ENCODE measurements around the gene RAB6B.

RAB6B gene

GRCh38 chr3:133843634-133844033, 52.0 kb downstream of the RAB6B start:
- TF ChIP-seq CTCF (IDR thresholded peaks at IDR 0.05; ENCODE audit: low read depth, low read length): no peak
- H3K4me3 ChIP-seq (replicated peaks in 1 of 2; ENCODE audit: low read depth in 2 of 2, low read length in 2 of 2): no peak overlapping the region
- peak; percentile 29 to 81 for DNase-seq (ENCODE audit: low read depth in 2 of 2)

DNA sequence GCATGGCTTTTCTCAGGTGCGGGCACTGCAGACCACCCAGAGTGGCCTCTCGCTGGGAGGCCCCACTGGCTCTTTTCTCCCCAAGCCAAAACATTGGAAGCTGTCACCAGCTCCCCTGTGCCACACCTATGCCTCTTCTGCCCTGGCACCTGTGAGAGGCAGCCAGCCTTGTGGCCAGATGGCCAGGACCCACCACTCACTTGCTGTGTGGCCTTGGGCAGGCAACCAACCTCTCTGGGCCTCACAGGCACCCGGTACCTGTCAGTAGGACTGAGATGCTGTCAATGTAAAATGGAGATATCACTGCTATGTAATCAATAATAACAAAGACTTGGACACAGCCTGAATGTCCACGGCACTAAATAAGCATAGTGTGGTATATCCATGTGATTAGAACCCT, 53.5 kb downstream of the RAB6B start:
- no peak overlapping the region for H3K4me3 ChIP-seq (replicated peaks in 1 of 2; ENCODE audit: low read depth in 2 of 2, low read length in 2 of 2)
- TF ChIP-seq CTCF (IDR thresholded peaks at IDR 0.05; ENCODE audit: low read depth, low read length): no peak

DNA sequence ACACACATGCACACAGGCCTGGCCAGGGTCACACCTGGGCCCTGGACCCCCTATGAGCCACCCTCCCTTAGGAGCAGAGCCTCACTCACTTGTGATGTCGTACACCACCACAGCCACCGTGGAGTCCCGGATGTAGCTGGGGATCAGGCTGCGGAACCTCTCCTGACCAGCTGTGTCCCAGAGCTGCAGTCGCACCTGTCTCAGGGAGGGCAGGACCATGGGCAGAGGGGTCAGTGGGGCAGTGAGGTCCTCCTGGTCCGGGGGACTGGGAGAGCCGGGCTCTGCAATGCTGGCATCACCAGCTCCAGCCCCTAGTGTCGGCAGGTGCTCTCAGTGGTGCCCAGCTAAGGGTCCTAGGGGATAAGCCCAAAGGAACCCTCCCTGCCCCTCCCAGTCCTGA, 54.5 kb downstream of the RAB6B start:
- H3K4me3 ChIP-seq (replicated peaks in 1 of 2; ENCODE audit: low read depth in 2 of 2, low read length in 2 of 2): no peak overlapping the region
- no peak for DNase-seq (ENCODE audit: low read depth in 2 of 2)
- TF ChIP-seq CTCF (IDR thresholded peaks at IDR 0.05; ENCODE audit: low read depth, low read length): no peak

More for the DNA sequence above, 53.5 kb downstream of the RAB6B start:
- no peak for DNase-seq (ENCODE audit: low read depth in 2 of 2)

DNA sequence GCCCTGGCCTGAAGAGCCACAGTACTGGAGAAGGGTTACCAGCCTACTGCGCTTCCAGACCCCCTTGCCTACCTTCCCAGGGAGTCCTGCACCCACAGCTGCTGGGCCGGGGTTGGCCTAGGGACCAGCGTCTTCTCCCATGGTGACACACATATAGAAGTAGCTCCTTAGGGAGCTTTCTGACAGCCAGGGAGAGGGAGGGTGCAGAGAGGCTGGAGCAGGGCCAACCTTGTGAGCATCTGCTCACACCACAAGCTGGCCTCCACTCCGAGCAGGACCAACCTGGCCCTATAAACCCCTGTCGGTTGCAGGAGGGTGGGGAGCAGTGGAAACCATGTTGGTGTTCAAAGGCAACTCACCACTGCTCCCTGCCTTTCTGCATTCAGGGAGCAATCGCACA, 54.9 kb downstream of the RAB6B start:
- TF ChIP-seq CTCF (IDR thresholded peaks at IDR 0.05; ENCODE audit: low read depth, low read length): no peak
- no peak for DNase-seq (ENCODE audit: low read depth in 2 of 2)
- no peak overlapping the region for H3K4me3 ChIP-seq (replicated peaks in 1 of 2; ENCODE audit: low read depth in 2 of 2, low read length in 2 of 2)

DNA sequence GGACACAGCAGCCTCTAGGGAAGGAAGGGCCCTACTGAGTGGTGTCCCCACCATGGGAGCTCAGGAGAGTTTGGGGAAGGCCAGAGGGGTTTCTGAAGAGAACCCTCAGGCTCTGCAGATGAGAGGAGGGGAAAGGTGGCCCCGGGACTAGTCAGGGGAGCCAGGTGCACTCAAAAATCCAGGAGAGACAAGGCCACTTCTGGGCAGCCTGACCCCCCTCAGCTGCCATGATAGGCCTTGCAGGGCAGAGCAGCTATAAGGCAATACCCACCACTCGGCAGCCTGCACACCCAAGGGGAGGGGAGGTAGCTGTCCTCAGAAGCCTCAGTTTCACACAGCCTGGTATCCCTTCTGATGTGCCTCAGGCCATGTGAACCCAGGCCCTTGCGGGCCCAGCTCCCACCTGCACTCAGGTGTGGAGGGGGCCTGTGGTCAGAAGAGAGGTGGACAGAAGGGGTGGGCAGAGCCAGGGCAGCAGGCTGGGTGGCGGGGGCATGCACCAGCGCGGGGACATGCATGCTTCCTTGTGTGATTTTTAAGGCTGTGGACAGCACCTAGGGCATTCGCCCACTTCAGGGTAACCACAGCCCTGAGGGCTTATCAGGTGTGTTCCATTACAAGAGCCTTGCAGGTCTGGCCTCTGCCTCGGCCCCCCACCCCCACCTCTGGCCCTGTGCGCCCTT, 55.5 kb downstream of the RAB6B start:
- TF ChIP-seq CTCF (IDR thresholded peaks at IDR 0.05; ENCODE audit: low read depth, low read length): no peak
- no peak for DNase-seq (ENCODE audit: low read depth in 2 of 2)
- H3K4me3 ChIP-seq (replicated peaks in 1 of 2; ENCODE audit: low read depth in 2 of 2, low read length in 2 of 2): no peak overlapping the region

DNA sequence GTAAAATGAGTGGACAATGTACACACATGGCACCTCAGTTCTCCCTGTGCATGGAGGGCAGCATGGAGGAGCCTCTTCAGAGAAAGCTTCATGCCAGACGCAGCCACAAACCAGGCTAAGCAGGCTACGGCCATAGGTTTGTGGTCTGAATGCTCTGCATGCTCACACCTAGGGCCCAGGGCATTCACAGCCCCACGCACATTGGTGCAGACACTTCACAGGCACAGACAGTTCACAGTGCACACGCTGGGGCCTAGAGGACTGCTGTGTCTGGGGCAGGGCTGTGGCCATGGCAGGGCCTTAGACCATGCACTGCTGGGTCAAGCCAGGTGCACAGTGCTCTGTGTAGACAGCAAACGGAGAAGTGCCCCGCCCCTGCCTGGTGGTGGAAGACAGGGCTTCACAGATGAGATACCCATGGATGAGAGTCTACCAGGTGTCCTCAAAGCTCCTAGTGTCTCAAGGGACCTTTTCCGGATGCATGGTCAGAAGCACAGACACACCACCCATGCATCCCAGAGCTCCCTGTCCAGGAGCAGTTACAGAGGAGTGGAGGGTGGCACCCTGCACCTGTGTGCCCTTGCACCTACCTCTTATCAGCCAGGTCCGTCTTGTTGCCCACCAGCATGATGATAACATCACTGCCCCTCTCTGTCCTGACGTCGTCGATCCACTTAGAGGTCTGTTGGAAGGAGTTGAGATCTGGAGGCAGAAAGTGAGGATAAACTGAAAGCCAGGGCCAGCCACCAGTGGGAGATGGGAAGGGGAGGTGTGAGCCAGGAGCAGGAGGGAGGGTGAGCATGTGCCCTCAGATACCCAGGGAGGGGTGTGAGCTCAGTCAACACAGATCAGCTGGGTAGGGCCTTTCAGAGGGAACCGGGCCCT, 56.5 kb downstream of the RAB6B start:
- no peak for DNase-seq (ENCODE audit: low read depth in 2 of 2)
- H3K4me3 ChIP-seq (replicated peaks in 1 of 2; ENCODE audit: low read depth in 2 of 2, low read length in 2 of 2): no peak overlapping the region
- no peak for TF ChIP-seq CTCF (IDR thresholded peaks at IDR 0.05; ENCODE audit: low read depth, low read length)

Data from cardiac fibroblast (primary cell).